IMR-90 (cell line): ENCODE results near the gene WWP2. TPM values are rescaled to one million over a fixed set of nuclear protein-coding genes. Genes with fewer than 3 reads are reported as not detected.

Experiments
- ATAC-seq: fragments of 200-7000 bp; cut with Tn5 transposase; 2 replicates; pipeline ENCODE4 v1.9.1; 2020; ENCODE audit warnings: low read depth, mild to moderate bottlenecking, moderate library complexity
- BruUV-seq: library from RNA; stranded (reverse); fragments of 400-500 nt; replicated peaks from 2 replicates; lab custom pipeline; 2021; lab: Mats Ljungman, UMichigan
- CTCF ChIA-PET: fragments of 300-600 bp; formaldehyde crosslinking; extraction: SDS; loops from one replicate; lab custom pipeline; 2021; ENCODE audit warnings: antibody characterized with exemption; lab: Yijun Ruan, JAX
- POLR2A ChIA-PET: fragments of 300-600 bp; sonication (Branson Sonifier 250); formaldehyde crosslinking; loops from one replicate; lab custom pipeline; 2022; ENCODE audit warnings: antibody characterized with exemption; ENCODE audit not compliant: unreplicated experiment; lab: Charles Lee
- DNase-seq: peaks from one replicate; pipeline ENCODE4 v3.0.0; 2013
- H2AFZ ChIP-seq: replicated peaks from 2 replicates; pipeline ENCODE3; 2013; ENCODE audit warnings: low read length, mild to moderate bottlenecking; ENCODE audit not compliant: poor library complexity
- H2AK5ac ChIP-seq: 2 replicates; pipeline ENCODE4 v1.6.1; 2013; ENCODE audit warnings: low read depth, low read length, inconsistent platforms
- H2AK9ac ChIP-seq: replicated peaks from 2 replicates; pipeline ENCODE3; 2013; ENCODE audit warnings: mild to moderate bottlenecking, low read depth, low read length, moderate library complexity; ENCODE audit not compliant: poor library complexity
- H2BK120ac ChIP-seq: 2 replicates; pipeline ENCODE4 v1.6.1; 2013; ENCODE audit warnings: low read depth, low read length, inconsistent platforms
- H2BK15ac ChIP-seq: 3 replicates; pipeline ENCODE4 v1.6.1; 2013; ENCODE audit warnings: low read depth, low read length, inconsistent platforms
- H2BK20ac ChIP-seq: 2 replicates; pipeline ENCODE4 v1.6.1; 2013; ENCODE audit warnings: low read depth, mild to moderate bottlenecking, inconsistent platforms, low read length, moderate library complexity
- H2BK5ac ChIP-seq: 2 replicates; pipeline ENCODE4 v1.6.1; 2013; ENCODE audit warnings: mild to moderate bottlenecking, low read depth, low read length, inconsistent platforms; ENCODE audit not compliant: poor library complexity, severe bottlenecking
- H3K14ac ChIP-seq: replicated peaks from 2 replicates; pipeline ENCODE4 v1.6.1; 2013; ENCODE audit warnings: low read depth, low read length, inconsistent platforms
- H3K18ac ChIP-seq: 2 replicates; pipeline ENCODE4 v1.6.1; 2013; ENCODE audit warnings: low read depth, low read length, control low read depth
- H3K23ac ChIP-seq: 2 replicates; pipeline ENCODE4 v1.6.1; 2013; ENCODE audit warnings: low read depth, low read length, inconsistent platforms
- H3K27ac ChIP-seq: 2 replicates; pipeline ENCODE4 v1.5.1; 2013; ENCODE audit warnings: mild to moderate bottlenecking, control low read depth, low read length; ENCODE audit not compliant: insufficient read depth
- H3K27me3 ChIP-seq: 2 replicates; pipeline ENCODE4 v1.6.1; 2013; ENCODE audit warnings: low read length; ENCODE audit not compliant: control insufficient read depth, insufficient read depth
- H3K36me3 ChIP-seq: 2 replicates; pipeline ENCODE4 v1.6.1; 2013; ENCODE audit warnings: low read length, mixed read lengths; ENCODE audit not compliant: control insufficient read depth, insufficient read depth
- H3K4ac ChIP-seq: 2 replicates; pipeline ENCODE4 v1.6.1; 2013; ENCODE audit warnings: low read depth, low read length, inconsistent platforms
- H3K4me1 ChIP-seq: 2 replicates; pipeline ENCODE4 v1.6.1; 2013; ENCODE audit warnings: low read length, mixed read lengths; ENCODE audit not compliant: control insufficient read depth, insufficient read depth
- H3K4me2 ChIP-seq: 2 replicates; pipeline ENCODE4 v1.6.1; 2013; ENCODE audit warnings: low read depth, mild to moderate bottlenecking, control low read depth, low read length, moderate library complexity
- H3K4me3 ChIP-seq: 2 replicates; pipeline ENCODE4 v1.5.1; 2013; ENCODE audit warnings: low read depth, mild to moderate bottlenecking, control low read depth, low read length, moderate library complexity; ENCODE audit not compliant: insufficient read depth
- H3K56ac ChIP-seq: 2 replicates; pipeline ENCODE4 v1.6.1; 2013; ENCODE audit warnings: low read length, inconsistent platforms; ENCODE audit not compliant: insufficient read depth; ENCODE audit errors: extremely low read depth
- H3K79me1 ChIP-seq, 2 experiments: 2 replicates each; pipeline ENCODE4 v1.6.1; 2013; ENCODE audit warnings: low read length in 2 of 2, inconsistent platforms in 1 of 2, low read depth in 1 of 2
- H3K9ac ChIP-seq: 2 replicates; pipeline ENCODE4 v1.6.1; 2013; ENCODE audit warnings: low read depth, low read length, control low read depth
- H3K9me1 ChIP-seq: 2 replicates; pipeline ENCODE4 v1.6.1; 2013; ENCODE audit warnings: low read length, inconsistent platforms; ENCODE audit not compliant: insufficient read depth
- H3K9me3 ChIP-seq: 2 replicates; pipeline ENCODE4 v1.6.1; 2013; ENCODE audit warnings: low read length; ENCODE audit not compliant: control insufficient read depth, insufficient read depth
- H4K20me1 ChIP-seq: 2 replicates; pipeline ENCODE4 v1.6.1; 2013; ENCODE audit warnings: low read length, inconsistent platforms; ENCODE audit not compliant: insufficient read depth
- H4K5ac ChIP-seq: 2 replicates; pipeline ENCODE4 v1.6.1; 2013; ENCODE audit warnings: mild to moderate bottlenecking, low read depth, low read length, control low read depth
- H4K8ac ChIP-seq, 2 experiments: 2 replicates each; pipeline ENCODE4 v1.6.1; 2013; ENCODE audit warnings: low read depth in 2 of 2, low read length in 2 of 2, control low read depth in 1 of 2, inconsistent platforms in 1 of 2
- H4K91ac ChIP-seq: 2 replicates; pipeline ENCODE4 v1.6.1; 2013; ENCODE audit warnings: low read depth, low read length, inconsistent platforms; ENCODE audit not compliant: insufficient read depth
- CEBPB ChIP-seq: IDR thresholded peaks from 2 replicates; pipeline ENCODE4 v1.6.1; 2012; ENCODE audit warnings: low read depth, low read length, improper control_type of control experiment
- CTCF ChIP-seq: conservative IDR thresholded peaks from 2 replicates; pipeline ENCODE4 v1.5.1; 2012; ENCODE audit warnings: mild to moderate bottlenecking, low read depth, low read length, improper control_type of control experiment
- ELK1 ChIP-seq: fragments of 150-350 bp; IDR thresholded peaks from 2 replicates; pipeline ENCODE4 v1.6.1; 2016; ENCODE audit warnings: low read depth, mild to moderate bottlenecking, low read length, moderate library complexity, borderline replicate concordance
- FOS ChIP-seq: fragments of 150-350 bp; IDR thresholded peaks from 2 replicates; pipeline ENCODE4 v1.6.1; 2016; ENCODE audit warnings: low read depth, low read length
- MAFK ChIP-seq: IDR thresholded peaks from 2 replicates; pipeline ENCODE4 v1.6.1; 2012; ENCODE audit warnings: low read depth, low read length, improper control_type of control experiment
- MAZ ChIP-seq: IDR thresholded peaks from 2 replicates; pipeline ENCODE4 v1.6.1; 2012; ENCODE audit warnings: low read depth, mild to moderate bottlenecking, low read length, improper control_type of control experiment, moderate library complexity, borderline replicate concordance
- MXI1 ChIP-seq: IDR thresholded peaks from 2 replicates; pipeline ENCODE4 v1.6.1; 2012; ENCODE audit warnings: low read depth, mild to moderate bottlenecking, low read length, moderate library complexity, borderline replicate concordance
- NFE2L2 ChIP-seq: fragments of 150-350 bp; IDR thresholded peaks from 2 replicates; pipeline ENCODE4 v1.6.1; 2016; ENCODE audit warnings: low read depth, mild to moderate bottlenecking, low read length
- POLR2A ChIP-seq: IDR thresholded peaks from 2 replicates; pipeline ENCODE4 v1.6.1; 2012; ENCODE audit warnings: mild to moderate bottlenecking, low read depth, low read length
- RAD21 ChIP-seq: IDR thresholded peaks from 2 replicates; pipeline ENCODE4 v1.6.1; 2012; ENCODE audit warnings: low read length, improper control_type of control experiment
- RCOR1 ChIP-seq: IDR thresholded peaks from 2 replicates; pipeline ENCODE4 v1.6.1; 2012; ENCODE audit warnings: mild to moderate bottlenecking, low read length, improper control_type of control experiment; ENCODE audit not compliant: insufficient replicate concordance
- RFX5 ChIP-seq: IDR thresholded peaks from 2 replicates; pipeline ENCODE4 v1.8.0; 2012; ENCODE audit warnings: low read depth, mild to moderate bottlenecking, low read length, moderate library complexity
- WGBS, 2 experiments: methylation state at CpG; one replicate each; pipeline versions ENCODE4 v1.1.5 to v1.1.7; 2013; ENCODE audit warnings: missing lambda C conversion rate in 2 of 2; ENCODE audit not compliant: insufficient read length in 1 of 2; ENCODE audit errors: extremely low coverage in 2 of 2; 5-methylcytosine and 5-hydroxymethylcytosine counted together
- dilution Hi-C: fragments of 300-500 bp; cut with HindIII; formaldehyde crosslinking; loops from one replicate; pipeline ENCODE4 v1.14.3; 2018; ENCODE audit warnings: low sequenced_read_pairs; ENCODE audit not compliant: unreplicated experiment
- in situ Hi-C: fragments of 300-500 bp; cut with MboI; formaldehyde crosslinking; loops from 3 replicates; pipeline ENCODE4 v1.14.3; 2019; ENCODE audit warnings: low sequenced_read_pairs, inconsistent platforms, mixed read lengths
- intact Hi-C: fragments of 100-400 bp; cut with micrococcal nuclease; formaldehyde crosslinking; loops from 2 replicates; pipeline ENCODE4 v1.10.0; 2022
- polyA plus RNA-seq, 3 experiments: library from polyadenylated mRNA; depleted of rRNA; stranded (reverse); fragments of >200 nt; gene quantifications; 2 replicates each; pipeline ENCODE4 v1.2.3, GENCODE V29; 2012; ENCODE audit warnings: low replicate concordance in 1 of 3
- total RNA-seq: library from RNA; depleted of rRNA; stranded (reverse); fragments of >200 nt; gene quantifications from 2 replicates; pipeline ENCODE4 v1.2.3, GENCODE V29; 2012

Gene WWP2
- total and polyA plus RNA-seq, 2 of the 4 experiments (the other 2 are of a cell fraction), result 12.7 to 13.7 TPM

- no peak for TF ChIP-seq CTCF
Measured at GRCh38 chr16:69917739-69918138, 155.6 kb downstream of the WWP2 start (continued).

- ChIA-PET POLR2A (no interaction called here), CTCF (interaction anchor here (1.0 to 1.2 kb wide), 2 partner anchors 9 to 12 kb away, joined by 3 to 6 read pairs; no protein-coding TSS in a partner anchor)
- Histone ChIP-seq H3K27me3 (no peaks in the 10 kb centered on the region), H3K79me1 (no peaks in the 10 kb centered on the region), H3K4me1 (peaks cover 11% of the 10 kb centered on the region), H3K9me1 (peaks cover 3% of the 10 kb centered on the region), H3K14ac (peak overlapping the region; percentile 63), H3K56ac (peak overlapping the region; percentile 91), H2BK15ac (peak overlapping the region; percentile 96), H2BK5ac (peak overlapping the region; percentile 94), H4K5ac (peak overlapping the region; percentile 71), H3K4me3 (peak overlapping the region; percentile 47; the same call in 1 of the 2 replicates), H2AK5ac (peak overlapping the region; percentile 88), H3K9me3 (no peaks in the 10 kb centered on the region), H2BK20ac (peak overlapping the region; percentile 97), H2AFZ (peak overlapping the region; percentile 71), H3K36me3 (no peaks in the 10 kb centered on the region), H3K9ac (peak overlapping the region; percentile 70; the same call in 1 of the 2 replicates), H3K4ac (peak overlapping the region; percentile 81), H3K23ac (peak overlapping the region; percentile 96), H3K18ac (peak overlapping the region; percentile 90), H4K8ac (peak overlapping the region; percentile 71 to 83), H4K20me1 (no peaks in the 10 kb centered on the region), H4K91ac (peak overlapping the region; percentile 84), H2AK9ac (peak overlapping the region; percentile 29), H3K27ac (peak overlapping the region; percentile 73), H2BK120ac (peak overlapping the region; percentile 70), H3K4me2 (peak overlapping the region; percentile 85)
- ATAC-seq (peak; percentile 6; the same call in 1 of the 2 replicates), DNase-seq (peak; percentile 18)
- no TSS peak for BruUV-seq
- intact Hi-C loops (loop anchor here (5.0 kb wide), 2 partner anchors 36 to 56 kb away; no protein-coding TSS in a partner anchor), dilution Hi-C loops (no loop called here), in situ Hi-C loops (no loop called here)
- no CpG with 5 or more reads among the region's 1 CpG for WGBS, 2 experiments
- TF ChIP-seq RFX5 (no peak), MAZ (no peak), ELK1 (no peak), CTCF (no peak), FOS (no peak), POLR2A (no peak), NFE2L2 (no peak), CEBPB (no peak), RAD21 (no peak), RCOR1 (no peak), MXI1 (no peak), MAFK (no peak)
Measured at GRCh38 chr16:69918241-69918640, 156.1 kb downstream of the WWP2 start.
